Renal cortex interstitium (tissue), 11 donors: ENCODE results near the gene C5AR1. TPM values are rescaled to one million over a fixed set of nuclear protein-coding genes. Genes with fewer than 3 reads are reported as not detected.
"Not testable (repeated sequence)": the region's sequence is repeated elsewhere in the genome, so short reads cannot be mapped to it uniquely, and the experiment has no call there.

Experiments
- DNase-seq, 11 donors: peaks; one replicate each; pipeline ENCODE4 v3.0.0-alpha.2; 2013; ENCODE audit warnings: low read depth in 9 of 11, low spot score in 4 of 11; ENCODE audit errors: extremely low read depth in 1 of 11
- polyA plus RNA-seq, 3 donors: library from polyadenylated mRNA; unstranded; fragments of 120-200 nt; gene quantifications; one replicate each; pipeline ENCODE4 v1.2.1, GENCODE V29; 2013; ENCODE audit not compliant: insufficient read length in 3 of 3

Gene C5AR1
- polyA plus RNA-seq, 3 donors = 3.4 to 10.6 (median 7.1) TPM

GRCh38 chr19:47352095-47352494 lies 42.4 kb downstream of the C5AR1 start:
- no peak for DNase-seq

GRCh38 chr19:47353307-47353712 lies 43.6 kb downstream of the C5AR1 start:
- no peak for DNase-seq

DNA sequence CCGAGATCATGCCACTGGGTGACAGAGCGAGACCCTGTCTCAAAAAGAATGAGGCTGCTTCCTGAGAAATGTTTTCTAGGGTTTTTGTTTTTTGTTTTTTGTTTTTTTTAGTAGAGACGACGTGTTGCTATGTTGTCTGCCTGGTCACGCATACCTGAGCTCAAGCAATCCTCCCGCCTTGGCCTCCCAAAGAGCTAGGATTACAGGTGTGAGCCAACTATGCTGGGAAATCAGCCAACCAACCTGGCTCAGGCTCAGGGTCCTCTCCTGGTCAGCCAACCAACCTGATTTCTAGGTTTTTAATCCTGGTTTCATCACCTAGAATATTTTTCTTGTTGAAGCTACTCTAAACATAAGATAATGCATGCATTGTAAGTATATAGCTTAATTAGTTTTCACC lies 47.2 kb downstream of the C5AR1 start:
- DNase-seq = no peak

DNA sequence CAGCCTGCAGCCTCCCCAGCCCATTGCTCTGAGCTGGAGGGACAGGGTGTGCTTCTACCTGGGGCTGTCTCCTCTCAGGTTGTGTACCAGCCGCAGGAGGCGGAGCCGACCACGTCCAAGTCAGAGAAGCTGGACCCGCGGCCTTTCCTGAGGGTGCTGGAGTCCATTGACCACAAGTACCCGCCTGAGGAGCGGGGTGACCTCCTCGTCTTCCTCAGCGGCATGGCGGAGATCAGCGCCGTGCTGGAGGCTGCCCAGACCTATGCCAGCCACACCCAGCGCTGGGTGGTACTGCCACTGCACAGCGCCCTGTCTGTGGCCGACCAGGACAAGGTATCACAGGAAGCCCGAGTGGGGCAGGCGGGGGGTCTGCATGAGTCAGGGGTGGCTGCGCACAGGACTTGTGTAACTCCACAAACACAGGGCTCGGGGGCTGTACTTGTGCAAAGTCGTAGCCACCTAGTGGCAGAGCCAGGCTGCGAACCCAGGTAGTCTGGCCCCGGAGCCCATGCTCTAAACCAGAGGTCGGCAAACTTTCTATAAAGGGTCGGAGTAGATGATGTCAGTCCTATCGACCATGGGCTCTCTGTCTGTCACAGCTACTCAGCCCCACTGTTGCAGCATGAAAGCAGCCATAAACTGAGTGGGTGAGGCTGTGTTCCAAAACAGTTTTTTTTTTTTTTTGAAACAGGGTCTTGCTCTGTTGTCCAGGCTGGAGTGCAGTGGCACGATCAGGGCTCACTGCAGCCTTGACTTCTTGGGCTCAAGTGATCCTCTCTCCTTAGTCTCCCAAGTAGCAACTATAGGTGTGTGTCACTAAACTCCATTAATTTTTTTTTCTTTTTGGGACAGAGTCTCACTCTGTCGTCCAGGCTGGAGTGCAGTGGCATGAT lies 48.4 kb downstream of the C5AR1 start:
- DNase-seq = no peak

GRCh38 chr19:47358936-47359335 lies 49.3 kb downstream of the C5AR1 start:
- no peak for DNase-seq

- DNase-seq = no peak
These were observed 52.7 kb downstream of the C5AR1 start for GRCh38 chr19:47362321-47362720.

DNA sequence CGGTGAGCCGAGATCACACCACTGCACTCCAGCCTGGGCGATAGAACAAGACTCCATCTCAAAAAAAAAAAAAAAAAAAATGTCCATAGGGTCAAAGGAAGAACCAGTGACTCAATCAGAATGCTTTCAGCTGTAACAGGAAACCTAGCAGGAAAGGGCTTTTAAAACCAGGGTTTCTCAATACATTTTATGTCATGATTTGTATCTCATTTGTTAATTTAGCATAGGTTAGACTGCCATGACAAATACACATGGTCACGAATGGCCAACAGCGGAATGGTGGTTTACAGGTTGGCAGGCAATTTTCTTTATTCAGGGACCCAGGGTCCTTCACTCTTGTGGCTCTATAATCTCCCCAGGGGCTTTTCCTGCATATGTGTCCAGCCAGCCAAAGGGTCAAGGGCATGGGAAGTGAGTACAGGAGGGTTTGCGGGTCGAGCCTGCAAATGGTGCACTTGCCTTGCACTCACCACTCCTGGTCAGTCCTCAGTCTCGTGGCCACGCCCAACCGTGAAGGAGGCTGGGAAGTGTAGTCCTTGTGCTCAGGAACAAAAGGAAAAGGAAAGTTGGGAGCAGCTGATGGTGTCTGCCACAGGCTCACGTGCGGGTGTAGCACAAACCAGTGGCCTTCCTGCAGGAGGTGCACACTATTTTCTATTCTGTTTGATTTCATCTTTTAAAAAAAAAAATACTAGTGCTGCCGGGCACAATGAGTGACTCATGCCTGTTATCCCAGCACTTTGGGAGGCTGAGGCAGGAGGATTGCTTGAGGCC lies 54.3 kb downstream of the C5AR1 start:
- no peak for DNase-seq

DNA sequence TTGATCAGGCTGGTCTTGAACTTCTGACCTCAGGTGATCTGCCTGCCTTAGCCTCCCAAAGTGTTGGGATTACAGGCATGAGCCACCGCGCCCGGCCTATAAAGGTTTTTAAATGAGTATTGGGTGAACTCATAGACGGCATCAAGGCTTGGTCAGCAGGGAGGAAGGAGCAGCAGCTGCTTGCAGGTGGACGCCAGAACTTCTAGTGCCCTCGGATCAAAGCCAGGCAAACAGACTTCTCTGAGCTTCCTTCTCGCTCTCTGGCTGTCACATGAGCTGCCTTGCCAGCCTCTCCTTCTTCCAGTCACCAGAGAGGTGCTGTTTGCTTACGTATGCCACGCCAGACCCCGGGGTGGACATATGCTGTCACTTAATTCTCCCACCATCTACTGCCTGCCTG lies 55.8 kb downstream of the C5AR1 start:
- not testable (repeated sequence) for DNase-seq

DNA sequence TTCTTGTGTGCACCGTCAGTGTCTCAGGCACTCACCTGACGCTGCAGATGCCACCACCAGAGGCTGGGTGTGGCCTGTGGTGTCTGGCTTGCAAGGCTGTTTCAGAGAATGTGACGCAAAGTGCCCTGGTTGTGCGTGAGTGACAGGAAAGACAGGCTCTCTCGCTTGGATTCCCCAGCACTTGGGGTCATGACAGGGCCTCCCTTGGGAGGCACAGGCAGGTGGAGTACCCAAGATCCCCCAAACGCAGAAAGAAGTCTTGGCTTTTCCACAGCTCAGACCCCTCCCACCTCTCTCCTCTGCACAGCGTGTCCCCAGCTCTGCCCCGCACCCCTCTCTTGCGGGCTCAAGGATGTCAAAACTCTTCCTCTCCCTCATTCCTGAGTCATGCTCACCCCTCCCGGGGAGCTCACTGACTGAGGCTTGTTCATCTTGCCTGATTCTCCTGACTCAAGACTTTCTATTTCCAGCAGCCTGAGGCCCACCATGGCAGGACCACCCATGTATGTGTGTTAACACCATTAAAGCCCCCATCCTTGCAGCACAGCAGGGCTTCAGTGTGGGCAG lies 60.5 kb downstream of the C5AR1 start:
- no peak for DNase-seq

- no peak for DNase-seq
These were observed 61.6 kb downstream of the C5AR1 start for GRCh38 chr19:47371261-47371660.

Other genes starting within 250 kb of the C5AR1 start
- 10 to 100 TPM; 31.6 to 42.7 (median 42.0) TPM for gene ZC3H4, start 196.1 kb upstream of the C5AR1 start, polyA plus RNA-seq
- gene SAE1, start 179.0 kb upstream of the C5AR1 start, polyA plus RNA-seq = 100 to 1,000 TPM in 2 of 3 donors, 10 to 100 TPM in 1; 88.7 to 137 (median 127) TPM
- gene BBC3, start 78.7 kb upstream of the C5AR1 start, polyA plus RNA-seq = 1 to 10 TPM; 1.1 to 2.9 (median 2.1) TPM
- gene CCDC9, start 53.3 kb upstream of the C5AR1 start, polyA plus RNA-seq = 10 to 100 TPM; 20.6 to 30.1 (median 25.0) TPM
- gene INAFM1, start 35.0 kb upstream of the C5AR1 start, polyA plus RNA-seq = 10 to 100 TPM in 2 of 3 donors, 1 to 10 TPM in 1; 6.0 to 11.5 (median 10.7) TPM
- gene C5AR2, start 22.3 kb downstream of the C5AR1 start, polyA plus RNA-seq = under 1 TPM; 0.23 to 0.42 (median 0.29) TPM
- gene DHX34, start 39.5 kb downstream of the C5AR1 start, polyA plus RNA-seq = 10 to 100 TPM; 10.1 to 18.9 (median 17.8) TPM
- 10 to 100 TPM; 15.0 to 29.5 (median 18.2) TPM for gene MEIS3, start 109.7 kb downstream of the C5AR1 start, polyA plus RNA-seq
- gene SLC8A2, start 162.0 kb downstream of the C5AR1 start, polyA plus RNA-seq = under 1 TPM; 0.22 to 0.26 (median 0.23) TPM
- 10 to 100 TPM in 2 of 3 donors, 1 to 10 TPM in 1; 8.2 to 13.5 (median 13.3) TPM for gene KPTN, start 174.4 kb downstream of the C5AR1 start, polyA plus RNA-seq
- 100 to 1,000 TPM; 140 to 177 (median 156) TPM for gene NAPA, start 205.2 kb downstream of the C5AR1 start, polyA plus RNA-seq